ENCODE results near the gene CUZD1.

CUZD1 gene

GRCh38 chr10:122855745-122856144, 10.1 kb upstream of the CUZD1 start:
- no peak for DNase-seq

- DNase-seq, result peak; percentile 88
These were observed 9.0 kb upstream of the CUZD1 start for GRCh38 chr10:122854648-122855047.

GRCh38 chr10:122853665-122854313, 8.1 kb upstream of the CUZD1 start:
- DNase-seq, result peak; percentile 54

- DNase-seq, result peak; percentile 39
These were observed 6.6 kb upstream of the CUZD1 start for GRCh38 chr10:122852261-122852660.

GRCh38 chr10:122850705-122851640, 5.3 kb upstream of the CUZD1 start:
- DNase-seq, result peak; percentile 58

- no peak for DNase-seq
These were observed 4.4 kb upstream of the CUZD1 start for GRCh38 chr10:122849900-122850605.

- no peak for DNase-seq
These were observed 3.4 kb upstream of the CUZD1 start for GRCh38 chr10:122849090-122849489.

GRCh38 chr10:122847782-122848604, 2.3 kb upstream of the CUZD1 start:
- no peak for DNase-seq

- no peak for DNase-seq
These were observed 1.5 kb downstream of the CUZD1 start for GRCh38 chr10:122844146-122844545.

GRCh38 chr10:122841569-122841968, 4.1 kb downstream of the CUZD1 start:
- DNase-seq, result no peak

- DNase-seq, result no peak
These were observed 6.2 kb downstream of the CUZD1 start for GRCh38 chr10:122839505-122839904.

- no peak for DNase-seq
These were observed 6.8 kb downstream of the CUZD1 start for GRCh38 chr10:122838880-122839279.

GRCh38 chr10:122835908-122836307, 9.7 kb downstream of the CUZD1 start:
- DNase-seq, result no peak

GRCh38 chr10:122830965-122831353, 14.7 kb downstream of the CUZD1 start:
- no peak for DNase-seq

- no peak for DNase-seq
These were observed 15.2 kb downstream of the CUZD1 start for GRCh38 chr10:122830273-122830964.

GRCh38 chr10:122829454-122829853, 16.2 kb downstream of the CUZD1 start:
- DNase-seq, result no peak

- DNase-seq, result no peak
These were observed 16.9 kb downstream of the CUZD1 start for GRCh38 chr10:122828716-122829255.

- no peak for DNase-seq
These were observed 18.4 kb downstream of the CUZD1 start for GRCh38 chr10:122827302-122827701.

- no peak for DNase-seq
These were observed 22.5 kb downstream of the CUZD1 start for GRCh38 chr10:122822973-122823690.

- no peak for DNase-seq
These were observed 23.8 kb downstream of the CUZD1 start for GRCh38 chr10:122821808-122822207.

- DNase-seq, result no peak
These were observed 30.2 kb downstream of the CUZD1 start for GRCh38 chr10:122815458-122815857.
